ENCODE data around the gene SUOX. TPM values are rescaled to one million over a fixed set of nuclear protein-coding genes. Genes with fewer than 3 reads are reported as not detected.
"Not testable (repeated sequence)": the region's sequence is repeated elsewhere in the genome, so short reads cannot be mapped to it uniquely, and the experiment has no call there.

The SUOX gene
- total RNA-seq: 8.2 TPM

GRCh38 chr12:55996715-55997534 lies at the start of gene SUOX:
Gene SUOX (plus strand): TSS chr12:55997276. CDS start chr12:56002222, 4,946 bp downstream.
- FAIRE-seq (peak; percentile 40), DNase-seq (ENCODE audit: low spot score in 2 of 2) (peak; percentile 91 to 98)

GRCh38 chr12:55955344-55955743 lies 41.7 kb upstream of the SUOX start:
- no peak for FAIRE-seq
- DNase-seq (ENCODE audit: low spot score in 2 of 2): no peak

DNA sequence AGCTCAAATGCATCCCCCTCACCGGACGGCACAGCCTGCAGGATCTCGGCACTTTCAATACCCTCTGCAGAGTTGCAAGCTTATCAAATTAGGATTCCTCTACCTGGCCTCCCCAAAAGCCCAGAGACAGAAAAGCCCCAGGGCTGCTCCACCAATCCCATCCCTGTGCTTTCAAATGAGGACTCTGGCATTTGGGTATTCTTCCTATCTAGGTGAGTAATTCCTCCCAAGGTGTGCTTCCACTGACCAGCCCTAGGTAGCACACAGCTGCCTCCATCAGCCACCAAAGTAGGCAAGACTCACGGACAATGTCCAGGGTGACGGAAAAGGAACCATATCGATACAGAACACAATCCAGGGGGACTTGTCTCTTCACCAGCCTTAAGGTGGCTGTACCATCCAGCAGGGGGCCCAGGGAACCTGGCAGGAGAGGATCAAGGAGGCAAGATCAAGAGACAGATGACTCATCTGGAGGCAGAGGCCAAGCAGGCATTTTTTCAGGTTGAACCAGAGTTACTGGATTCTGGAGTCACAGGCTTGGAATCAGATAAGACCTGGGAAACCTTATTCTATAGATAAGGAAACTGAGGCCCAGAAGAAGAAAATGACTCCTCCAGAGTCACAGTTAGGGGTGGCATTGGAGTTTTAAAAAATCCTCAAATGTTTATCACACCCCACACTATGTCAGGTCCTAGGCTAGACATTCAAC lies 41.1 kb upstream of the SUOX start:
- no peak for FAIRE-seq
- no peak for DNase-seq (ENCODE audit: low spot score in 2 of 2)

GRCh38 chr12:55957106-55957859 lies 39.8 kb upstream of the SUOX start:
- FAIRE-seq (no peak), DNase-seq (ENCODE audit: low spot score in 2 of 2) (no peak)

GRCh38 chr12:55963760-55964159 lies 33.3 kb upstream of the SUOX start:
- DNase-seq (ENCODE audit: low spot score in 2 of 2): no peak
- FAIRE-seq: no peak

- FAIRE-seq (no peak), DNase-seq (ENCODE audit: low spot score in 2 of 2) (no peak)
Measured at GRCh38 chr12:55965240-55965639, 31.8 kb upstream of the SUOX start.

- no peak for DNase-seq (ENCODE audit: low spot score in 2 of 2)
- no peak for FAIRE-seq
Measured at GRCh38 chr12:55965941-55966407, 31.1 kb upstream of the SUOX start, which contains the start of gene PMEL. Gene PMEL (minus strand): TSS chr12:55966042. CDS start chr12:55966011, 31 bp downstream.

DNA sequence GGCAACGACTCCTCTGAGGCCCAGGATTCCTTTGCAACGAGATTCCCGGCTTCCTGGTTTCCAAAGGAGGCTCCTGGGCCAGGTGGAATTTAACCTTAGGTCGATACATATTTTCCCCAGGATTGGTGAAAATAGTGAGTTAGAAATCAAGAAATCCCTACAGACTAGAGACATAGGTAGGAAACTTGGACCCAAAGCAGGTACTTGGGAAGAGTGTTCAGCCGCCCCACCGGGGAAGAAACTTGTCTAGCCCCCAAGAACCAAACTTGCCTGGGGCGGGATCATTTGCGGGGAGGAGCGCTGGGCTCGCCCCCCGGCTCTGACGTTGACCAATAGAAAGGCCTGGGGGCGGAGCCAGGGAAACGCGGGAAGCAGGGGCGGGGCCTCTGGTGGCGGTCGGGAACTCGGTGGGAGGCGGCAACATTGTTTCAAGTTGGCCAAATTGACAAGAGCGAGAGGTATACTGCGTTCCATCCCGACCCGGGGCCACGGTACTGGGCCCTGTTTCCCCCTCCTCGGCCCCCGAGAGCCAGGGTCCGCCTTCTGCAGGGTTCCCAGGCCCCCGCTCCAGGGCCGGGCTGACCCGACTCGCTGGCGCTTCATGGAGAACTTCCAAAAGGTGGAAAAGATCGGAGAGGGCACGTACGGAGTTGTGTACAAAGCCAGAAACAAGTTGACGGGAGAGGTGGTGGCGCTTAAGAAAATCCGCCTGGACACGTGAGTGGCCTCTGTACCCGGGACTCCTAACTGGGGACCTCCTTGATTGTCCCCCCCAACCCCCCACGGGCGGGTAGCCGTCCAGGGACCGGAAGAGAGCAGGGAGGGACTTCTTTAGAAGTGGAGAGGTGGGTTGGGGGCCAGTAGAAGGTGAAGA lies 30.4 kb upstream of the SUOX start, which contains the start of gene CDK2:
Gene CDK2 (plus strand): TSS at position 423 of the 874 bp plus-strand sequence. CDS start 179 bp downstream, at position 602.
- FAIRE-seq (no peak), DNase-seq (ENCODE audit: low spot score in 2 of 2) (peak; percentile 76 to 91)

GRCh38 chr12:55969356-55969755 lies 27.7 kb upstream of the SUOX start:
- DNase-seq (ENCODE audit: low spot score in 2 of 2) (no peak), FAIRE-seq (no peak)

DNA sequence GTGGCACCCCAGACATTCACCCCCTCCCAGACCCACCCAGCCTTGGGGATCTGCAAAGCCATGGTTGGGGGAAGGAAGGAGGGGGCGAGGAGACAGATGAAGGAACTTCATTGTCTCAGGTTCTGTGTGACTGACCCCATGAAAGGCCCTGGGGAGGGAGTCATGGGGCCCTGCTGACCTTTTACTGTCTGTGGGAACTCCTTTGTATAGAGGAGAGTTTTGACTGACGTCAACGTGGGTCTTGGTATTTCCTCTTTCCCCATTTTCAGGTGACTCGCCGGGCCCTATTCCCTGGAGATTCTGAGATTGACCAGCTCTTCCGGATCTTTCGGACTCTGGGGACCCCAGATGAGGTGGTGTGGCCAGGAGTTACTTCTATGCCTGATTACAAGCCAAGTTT lies 26.3 kb upstream of the SUOX start:
- no peak for DNase-seq (ENCODE audit: low spot score in 2 of 2)
- FAIRE-seq: no peak

GRCh38 chr12:55972042-55972441 lies 25.0 kb upstream of the SUOX start:
- no peak for FAIRE-seq
- DNase-seq (ENCODE audit: low spot score in 2 of 2): no peak

GRCh38 chr12:55972456-55972855 lies 24.6 kb upstream of the SUOX start:
- no peak for DNase-seq (ENCODE audit: low spot score in 2 of 2)
- FAIRE-seq: no peak

DNA sequence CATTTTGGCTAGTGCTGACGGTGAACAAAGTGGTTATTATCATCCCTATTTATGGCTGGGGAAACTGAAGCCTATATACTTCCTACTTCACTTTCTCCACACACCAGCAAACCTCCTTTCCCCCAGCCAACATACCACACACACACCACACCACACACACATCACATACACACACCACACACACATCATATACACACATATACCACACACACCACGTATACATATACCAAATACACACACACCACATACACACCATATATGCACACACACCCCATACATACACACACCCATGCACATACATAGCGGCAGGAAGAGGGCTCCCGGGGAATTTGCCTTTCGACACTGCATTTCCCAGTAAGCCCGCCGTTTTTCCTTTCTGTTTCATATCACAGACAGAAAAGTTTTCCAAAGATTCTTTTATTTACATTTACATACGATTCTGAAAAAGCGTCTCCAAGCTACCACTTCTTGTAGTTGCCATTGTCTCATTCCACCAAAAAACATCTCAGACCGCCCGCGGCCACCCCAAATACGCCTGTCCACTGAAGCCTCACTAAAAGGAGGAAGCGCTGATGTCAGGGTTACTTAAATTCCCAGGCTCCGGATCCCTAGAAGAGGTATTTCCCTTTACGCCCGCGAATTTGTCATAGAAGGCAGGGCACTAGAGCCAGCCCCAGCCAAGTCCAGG lies 24.0 kb upstream of the SUOX start:
- FAIRE-seq (no peak), DNase-seq (ENCODE audit: low spot score in 2 of 2) (no peak)

DNA sequence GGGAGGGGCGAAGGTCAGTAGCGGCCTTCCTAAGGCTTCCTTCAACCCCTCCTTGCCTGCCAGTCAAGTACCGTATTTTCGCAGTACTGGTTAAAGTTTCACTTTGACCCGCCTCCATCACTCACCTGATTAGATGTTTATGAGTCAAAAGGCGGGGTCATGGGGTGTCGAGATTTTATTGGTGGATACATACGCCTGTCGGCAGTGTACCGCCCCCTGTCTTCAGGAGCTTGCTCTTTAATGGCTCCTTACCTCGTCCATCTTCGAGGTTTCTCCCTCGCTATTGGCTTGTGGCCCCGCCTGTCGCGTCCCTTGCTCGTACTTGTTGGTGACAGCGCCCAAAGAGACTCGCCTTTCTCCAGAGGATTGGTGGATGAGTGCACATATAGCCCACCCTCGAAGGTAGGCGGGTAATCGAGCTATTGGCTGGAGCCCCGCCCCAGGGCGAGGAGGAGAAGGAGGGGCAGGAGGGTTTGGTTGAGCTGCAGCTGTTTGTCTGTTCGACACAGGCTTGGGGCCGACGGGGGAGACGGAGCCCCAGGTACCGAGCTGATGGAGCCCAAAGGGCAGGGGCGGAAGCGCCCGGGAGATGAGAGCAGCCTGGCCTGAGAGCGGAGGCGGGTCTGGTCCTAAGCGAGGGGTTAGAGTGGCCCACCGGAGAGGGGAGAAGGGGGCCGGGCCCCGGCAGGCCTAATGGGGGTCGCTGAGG lies 23.3 kb upstream of the SUOX start, which contains the start of gene RAB5B:
Gene RAB5B (plus strand): TSS at position 480 of the 709 bp plus-strand sequence. CDS start 12,883 bp downstream, outside the sequence.
- FAIRE-seq: peak; percentile 99

GRCh38 chr12:55974308-55974730 lies 22.8 kb upstream of the SUOX start:
- no peak for FAIRE-seq
- DNase-seq (ENCODE audit: low spot score in 2 of 2): peak in 1 of 2 donors; percentile 27

More for the DNA sequence above, 23.3 kb upstream of the SUOX start, which contains the start of gene RAB5B:
- DNase-seq (ENCODE audit: low spot score in 2 of 2): peak; percentile 95

GRCh38 chr12:55978393-55978792 lies 18.7 kb upstream of the SUOX start:
- FAIRE-seq: no peak
- DNase-seq (ENCODE audit: low spot score in 2 of 2): no peak

GRCh38 chr12:55979069-55979468 lies 18.0 kb upstream of the SUOX start:
- FAIRE-seq (no peak), DNase-seq (ENCODE audit: low spot score in 2 of 2) (no peak)

GRCh38 chr12:55981882-55982281 lies 15.2 kb upstream of the SUOX start:
- DNase-seq (ENCODE audit: low spot score in 2 of 2); FAIRE-seq: not testable (repeated sequence)
